ENCODE measurements around the gene SLC25A10.

GRCh38 chr17:81673561-81674258 is 38.4 kb upstream of the SLC25A10 start:
- TF ChIP-seq, protein P1, sequence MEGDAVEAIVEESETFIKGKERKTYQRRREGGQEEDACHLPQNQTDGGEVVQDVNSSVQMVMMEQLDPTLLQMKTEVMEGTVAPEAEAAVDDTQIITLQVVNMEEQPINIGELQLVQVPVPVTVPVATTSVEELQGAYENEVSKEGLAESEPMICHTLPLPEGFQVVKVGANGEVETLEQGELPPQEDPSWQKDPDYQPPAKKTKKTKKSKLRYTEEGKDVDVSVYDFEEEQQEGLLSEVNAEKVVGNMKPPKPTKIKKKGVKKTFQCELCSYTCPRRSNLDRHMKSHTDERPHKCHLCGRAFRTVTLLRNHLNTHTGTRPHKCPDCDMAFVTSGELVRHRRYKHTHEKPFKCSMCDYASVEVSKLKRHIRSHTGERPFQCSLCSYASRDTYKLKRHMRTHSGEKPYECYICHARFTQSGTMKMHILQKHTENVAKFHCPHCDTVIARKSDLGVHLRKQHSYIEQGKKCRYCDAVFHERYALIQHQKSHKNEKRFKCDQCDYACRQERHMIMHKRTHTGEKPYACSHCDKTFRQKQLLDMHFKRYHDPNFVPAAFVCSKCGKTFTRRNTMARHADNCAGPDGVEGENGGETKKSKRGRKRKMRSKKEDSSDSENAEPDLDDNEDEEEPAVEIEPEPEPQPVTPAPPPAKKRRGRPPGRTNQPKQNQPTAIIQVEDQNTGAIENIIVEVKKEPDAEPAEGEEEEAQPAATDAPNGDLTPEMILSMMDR (conservative IDR thresholded peaks at IDR 0.05 in 1 of 2, IDR thresholded peaks at IDR 0.05 in 1 of 2; ENCODE audit: extremely low read depth in 1 of 2, insufficient read depth in 1 of 2, low read depth in 1 of 2, low read length in 2 of 2), result no peak
- TF ChIP-seq EZH2 (IDR thresholded peaks at IDR 0.05; ENCODE audit: borderline replicate concordance, low read length), result no peak

All from mammary epithelial cell (primary cell).